ENCODE results near the gene ANKRD55. TPM values are rescaled to one million over a fixed set of nuclear protein-coding genes. Genes with fewer than 3 reads are reported as not detected.

ANKRD55 gene
- total RNA-seq, 1 donor from 2014 or later: not detected

DNA sequence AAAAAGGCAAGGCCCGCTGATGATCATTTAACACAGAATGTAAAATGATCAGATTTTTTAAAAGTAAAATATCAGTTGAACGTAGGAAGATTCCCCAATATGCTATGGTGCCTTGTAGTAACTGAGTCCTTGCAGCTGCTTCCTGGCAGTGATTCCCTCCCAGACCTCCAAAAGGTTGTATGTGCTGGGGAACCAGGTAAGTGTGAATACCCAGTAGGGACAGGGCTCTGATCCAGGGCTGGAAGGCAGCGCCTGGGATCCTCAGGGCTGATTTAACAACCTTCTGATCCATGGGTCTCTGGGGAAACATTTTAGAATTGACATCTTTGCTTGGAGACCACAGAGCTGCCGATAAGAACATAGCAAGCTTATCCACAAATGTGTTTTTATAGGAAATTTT, 161.7 kb downstream of the ANKRD55 start:
- Mint-ChIP-seq H3K4me1 (peaks cover 3% of the 10 kb centered on the region), H3K36me3 (no peaks in the 10 kb centered on the region), H3K27ac (no peak overlapping the region), H3K9me3 (no peaks in the 10 kb centered on the region), H3K27me3 (ENCODE audit: insufficient read depth, low read depth) (peaks cover 2% of the 10 kb centered on the region), H3K4me3 (no peak overlapping the region)
- Histone ChIP-seq H3K4me1 (no peaks in the 10 kb centered on the region), H3K9ac (no peak overlapping the region), H3F3A (ENCODE audit: low read depth) (no peaks in the 10 kb centered on the region), H3K36me3 (no peaks in the 10 kb centered on the region), H2AFZ (replicated peaks) (peak overlapping the region; percentile 4), H3K9me3 (ENCODE audit: low read depth) (no peaks in the 10 kb centered on the region), H3K4me3 (no peak overlapping the region), H3K4me2 (no peak overlapping the region), H4K20me1 (ENCODE audit: low read depth) (no peaks in the 10 kb centered on the region), H3K79me2 (ENCODE audit: low read depth) (no peaks in the 10 kb centered on the region), H3K27ac (no peak overlapping the region), H3K27me3 (no peaks in the 10 kb centered on the region)
- no peak for DNase-seq (ENCODE audit: low spot score)
- TF ChIP-seq EZH2 (IDR thresholded peaks at IDR 0.05): no peak
- no peak for TF ChIP-seq EZH2phosphoT487 (IDR thresholded peaks at IDR 0.05)
- TF ChIP-seq, protein P1, sequence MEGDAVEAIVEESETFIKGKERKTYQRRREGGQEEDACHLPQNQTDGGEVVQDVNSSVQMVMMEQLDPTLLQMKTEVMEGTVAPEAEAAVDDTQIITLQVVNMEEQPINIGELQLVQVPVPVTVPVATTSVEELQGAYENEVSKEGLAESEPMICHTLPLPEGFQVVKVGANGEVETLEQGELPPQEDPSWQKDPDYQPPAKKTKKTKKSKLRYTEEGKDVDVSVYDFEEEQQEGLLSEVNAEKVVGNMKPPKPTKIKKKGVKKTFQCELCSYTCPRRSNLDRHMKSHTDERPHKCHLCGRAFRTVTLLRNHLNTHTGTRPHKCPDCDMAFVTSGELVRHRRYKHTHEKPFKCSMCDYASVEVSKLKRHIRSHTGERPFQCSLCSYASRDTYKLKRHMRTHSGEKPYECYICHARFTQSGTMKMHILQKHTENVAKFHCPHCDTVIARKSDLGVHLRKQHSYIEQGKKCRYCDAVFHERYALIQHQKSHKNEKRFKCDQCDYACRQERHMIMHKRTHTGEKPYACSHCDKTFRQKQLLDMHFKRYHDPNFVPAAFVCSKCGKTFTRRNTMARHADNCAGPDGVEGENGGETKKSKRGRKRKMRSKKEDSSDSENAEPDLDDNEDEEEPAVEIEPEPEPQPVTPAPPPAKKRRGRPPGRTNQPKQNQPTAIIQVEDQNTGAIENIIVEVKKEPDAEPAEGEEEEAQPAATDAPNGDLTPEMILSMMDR (IDR thresholded peaks at IDR 0.05): no peak

DNA sequence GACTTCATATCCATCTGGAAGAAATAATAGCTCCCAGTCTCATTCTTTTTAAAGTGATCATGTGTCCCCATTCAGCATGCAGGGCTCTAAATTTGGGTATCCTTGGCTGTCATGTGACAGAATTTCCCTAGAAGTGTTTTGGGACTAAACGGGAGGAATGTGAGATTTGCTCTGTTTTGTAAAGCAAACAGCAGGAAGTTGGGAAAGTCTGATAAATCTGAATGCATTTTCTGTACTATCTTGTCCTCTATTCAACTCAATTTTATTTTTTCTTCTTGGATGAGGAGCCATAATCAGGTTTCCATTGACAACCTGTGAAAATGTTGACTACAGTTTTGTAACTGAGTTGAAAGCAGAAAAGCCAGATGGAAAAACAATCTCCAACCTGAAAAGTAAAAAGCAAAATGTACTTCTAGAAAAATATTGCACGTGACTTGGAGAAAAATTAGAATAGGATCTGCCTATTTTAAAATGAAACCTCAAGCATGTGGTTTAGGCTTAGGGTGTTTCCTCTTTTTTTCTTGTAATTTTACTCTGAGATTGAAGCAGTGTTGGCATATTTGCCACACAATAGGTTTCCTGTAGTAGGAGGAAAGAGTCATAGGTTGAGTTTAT, 162.2 kb downstream of the ANKRD55 start:
- no peaks in the 10 kb centered on the region for H3F3A ChIP-seq (ENCODE audit: low read depth)
- H3K79me2 ChIP-seq (ENCODE audit: low read depth): no peaks in the 10 kb centered on the region
- H3K9ac ChIP-seq: no peak overlapping the region
- H3K4me2 ChIP-seq: no peak overlapping the region
- TF ChIP-seq EZH2phosphoT487 (IDR thresholded peaks at IDR 0.05): no peak
- TF ChIP-seq EZH2 (IDR thresholded peaks at IDR 0.05): no peak
- TF ChIP-seq, protein P1 (IDR thresholded peaks at IDR 0.05): no peak
- Mint-ChIP-seq H3K4me1 (peaks cover 3% of the 10 kb centered on the region), H3K9me3 (no peaks in the 10 kb centered on the region), H3K4me3 (no peak overlapping the region), H3K36me3 (no peaks in the 10 kb centered on the region), H3K27me3 (ENCODE audit: insufficient read depth, low read depth) (peaks cover 2% of the 10 kb centered on the region), H3K27ac (no peak overlapping the region)
- H3K27me3 ChIP-seq: no peaks in the 10 kb centered on the region
- H3K4me1 ChIP-seq: no peaks in the 10 kb centered on the region
- H3K4me3 ChIP-seq: no peak overlapping the region
- no peak for DNase-seq (ENCODE audit: low spot score)
- no peak overlapping the region for H3K27ac ChIP-seq
- no peaks in the 10 kb centered on the region for H3K36me3 ChIP-seq
- peak overlapping the region; percentile 4 for H2AFZ ChIP-seq (replicated peaks)
- no peaks in the 10 kb centered on the region for H4K20me1 ChIP-seq (ENCODE audit: low read depth)
- no peaks in the 10 kb centered on the region for H3K9me3 ChIP-seq (ENCODE audit: low read depth)

DNA sequence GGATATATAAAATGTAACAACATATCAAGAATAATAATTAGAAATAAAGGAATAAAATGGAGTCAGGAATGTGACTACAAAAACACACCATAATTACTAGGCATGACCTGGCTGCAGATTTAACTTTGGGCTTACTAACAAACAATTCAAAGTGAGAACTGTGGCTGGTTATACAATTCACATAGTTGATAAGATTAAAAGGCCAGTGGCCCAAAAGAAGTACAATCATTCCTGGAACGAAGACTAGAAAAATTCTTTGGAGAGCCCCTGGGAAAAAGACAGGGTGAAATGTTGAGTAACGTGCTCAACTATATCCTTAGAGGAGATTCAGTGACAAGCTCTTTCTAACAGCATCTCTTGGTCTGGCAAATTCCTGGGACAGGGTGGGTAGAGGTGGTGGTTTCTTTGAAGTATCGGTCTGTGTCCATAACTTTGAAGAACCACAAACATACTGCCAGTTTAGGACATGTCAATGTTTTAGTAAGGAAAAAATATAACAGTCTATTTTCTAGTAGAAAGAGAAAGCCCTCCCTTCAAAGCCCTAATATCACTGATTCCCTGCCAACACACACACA, 163.4 kb downstream of the ANKRD55 start:
- TF ChIP-seq EZH2phosphoT487 (IDR thresholded peaks at IDR 0.05) (no peak), EZH2 (IDR thresholded peaks at IDR 0.05) (no peak)
- TF ChIP-seq, protein P1 (IDR thresholded peaks at IDR 0.05): no peak
- H3K27me3 Mint-ChIP-seq (ENCODE audit: insufficient read depth, low read depth): peaks cover 2% of the 10 kb centered on the region
- H3F3A ChIP-seq (ENCODE audit: low read depth): no peaks in the 10 kb centered on the region
- DNase-seq (ENCODE audit: low spot score): no peak
- no peaks in the 10 kb centered on the region for H3K9me3 Mint-ChIP-seq
- H3K4me3 ChIP-seq: no peak overlapping the region
- H3K27me3 ChIP-seq: no peaks in the 10 kb centered on the region
- no peaks in the 10 kb centered on the region for H3K36me3 ChIP-seq
- no peaks in the 10 kb centered on the region for H3K9me3 ChIP-seq (ENCODE audit: low read depth)
- no peak overlapping the region for H3K4me2 ChIP-seq
- no peaks in the 10 kb centered on the region for H3K79me2 ChIP-seq (ENCODE audit: low read depth)
- H3K9ac ChIP-seq: no peak overlapping the region
- H3K4me1 ChIP-seq: no peaks in the 10 kb centered on the region
- H4K20me1 ChIP-seq (ENCODE audit: low read depth): no peaks in the 10 kb centered on the region
- H3K4me3 Mint-ChIP-seq: no peak overlapping the region
- H3K4me1 Mint-ChIP-seq: peaks cover 3% of the 10 kb centered on the region
- no peaks in the 10 kb centered on the region for H3K36me3 Mint-ChIP-seq
- no peak overlapping the region for H2AFZ ChIP-seq (replicated peaks)
- no peak overlapping the region for H3K27ac ChIP-seq
- H3K27ac Mint-ChIP-seq: no peak overlapping the region

Data from neural progenitor cell (in vitro differentiated cells).